B cell (primary cell): Measurements from ENCODE around the gene PATZ1. TPM values are rescaled to one million over a fixed set of nuclear protein-coding genes. Genes with fewer than 3 reads are reported as not detected.

Source experiments
- ATAC-seq: fragments of 200-7000 bp; cut with Tn5 transposase; one replicate; pipeline ENCODE4 v1.10.0; 2021; ENCODE audit warnings: low read depth, mild to moderate bottlenecking, moderate number of reproducible peaks, moderate library complexity
- CTCF ChIA-PET: fragments of 350-600 bp; sonication (Branson Sonifier 250); formaldehyde crosslinking; loops from one replicate; lab custom pipeline; 2021; ENCODE audit warnings: antibody characterized with exemption, inconsistent platforms; lab: Charles Lee
- POLR2A ChIA-PET: fragments of 350-600 bp; sonication (Branson Sonifier 250); formaldehyde crosslinking; loops from one replicate; lab custom pipeline; 2021; ENCODE audit warnings: antibody characterized with exemption; lab: Charles Lee
- DNase-seq: peaks from one replicate; pipeline ENCODE4 v3.0.0; 2013
- H2AFZ ChIP-seq: 2 replicates; pipeline ENCODE4 v1.6.1; 2012; ENCODE audit warnings: mild to moderate bottlenecking, low read depth, low read length; ENCODE audit not compliant: insufficient read depth, poor library complexity, severe bottlenecking
- H3K27ac ChIP-seq, 2 donors: 1 replicate in 1 of 2; 2 replicates in 1 of 2; pipeline ENCODE4 v1.5.1; 2012 to 2013; ENCODE audit warnings: low read length in 2 of 2, mild to moderate bottlenecking in 2 of 2, moderate library complexity in 1 of 2
- H3K27me3 ChIP-seq, 4 experiments: fragments of 200-600 bp in 1 of 4; sonication (generic) in 1 of 4; replicated peaks in 1 of 4; 1 replicate in 2 of 4; 2 replicates in 2 of 4; pipeline versions ENCODE4 v1.6.1 to v1.7.0; 2013 to 2016; ENCODE audit warnings: low read length in 3 of 4, mild to moderate bottlenecking in 2 of 4, mixed read lengths in 1 of 4, moderate library complexity in 1 of 4; ENCODE audit not compliant: insufficient read depth in 4 of 4, control insufficient read depth in 3 of 4; ENCODE audit errors: control extremely low read depth in 1 of 4
- H3K36me3 ChIP-seq, 2 experiments: replicated peaks in 1 of 2; 1 replicate in 1 of 2; 2 replicates in 1 of 2; pipeline versions ENCODE4 v1.6.1 to v1.7.1; 2013; ENCODE audit warnings: low read length in 1 of 2; ENCODE audit not compliant: insufficient read depth in 2 of 2, control insufficient read depth in 1 of 2; ENCODE audit errors: control extremely low read depth in 1 of 2, extremely low read depth in 1 of 2
- H3K4me1 ChIP-seq, 2 donors: fragments of 200-600 bp in 1 of 2; sonication (generic) in 1 of 2; 1 replicate in 1 of 2; 2 replicates in 1 of 2; pipeline versions ENCODE4 v1.5.1 to v1.6.1; 2013 to 2017; ENCODE audit warnings: low read length in 2 of 2; ENCODE audit not compliant: control insufficient read depth in 2 of 2, insufficient read depth in 2 of 2
- H3K4me2 ChIP-seq: replicated peaks from 2 replicates; pipeline ENCODE3; 2012; ENCODE audit warnings: mild to moderate bottlenecking, low read depth, low read length; ENCODE audit not compliant: poor library complexity, severe bottlenecking
- H3K4me3 ChIP-seq, 5 experiments: fragments of 200-600 bp in 1 of 5; sonication (generic) in 1 of 5; 1 replicate in 3 of 5; 2 replicates in 2 of 5; pipeline versions ENCODE4 v1.5.1 to v1.7.0; 2011 to 2016; ENCODE audit warnings: low read length in 4 of 5, mild to moderate bottlenecking in 4 of 5, low read depth in 2 of 5, control low read depth in 1 of 5, moderate library complexity in 1 of 5; ENCODE audit not compliant: insufficient read depth in 1 of 5; ENCODE audit errors: control extremely low read depth in 1 of 5, extremely low read depth in 1 of 5
- H3K79me2 ChIP-seq: fragments of 200-600 bp; sonication (generic); one replicate; pipeline ENCODE4 v1.6.0; 2016; ENCODE audit warnings: low read length; ENCODE audit not compliant: control insufficient read depth, insufficient read depth
- H3K9ac ChIP-seq: fragments of 200-600 bp; sonication (generic); 2 replicates; pipeline ENCODE4 v1.6.1; 2017; ENCODE audit warnings: mild to moderate bottlenecking, low read length, moderate library complexity
- H3K9me3 ChIP-seq, 3 donors: one replicate each; pipeline versions ENCODE4 v1.6.1 to v1.7.1; 2013; ENCODE audit warnings: low read length in 2 of 3; ENCODE audit not compliant: control insufficient read depth in 2 of 3, insufficient read depth in 1 of 3; ENCODE audit errors: control extremely low read depth in 1 of 3
- H4K20me1 ChIP-seq: 2 replicates; pipeline ENCODE4 v1.6.0; 2012; ENCODE audit warnings: mild to moderate bottlenecking, low read length; ENCODE audit not compliant: insufficient read depth, control insufficient read depth, poor library complexity, severe bottlenecking
- H3K27ac Mint-ChIP-seq: one replicate; pipeline ENCODE4 v1.8.0; 2021; ENCODE audit warnings: mixed read lengths
- H3K27me3 Mint-ChIP-seq: one replicate; pipeline ENCODE4 v1.8.0; 2021; ENCODE audit warnings: mixed read lengths
- H3K4me1 Mint-ChIP-seq: one replicate; pipeline ENCODE4 v1.8.0; 2021; ENCODE audit warnings: mixed read lengths
- H3K4me3 Mint-ChIP-seq: one replicate; pipeline ENCODE4 v1.8.0; 2021; ENCODE audit warnings: mixed read lengths
- H3K9me3 Mint-ChIP-seq: one replicate; pipeline ENCODE4 v1.8.0; 2022; ENCODE audit warnings: mixed read lengths; ENCODE audit not compliant: insufficient read depth
- EZH2 ChIP-seq: IDR thresholded peaks from 2 replicates; pipeline ENCODE4 v1.6.1; 2012; ENCODE audit warnings: borderline replicate concordance, low read depth, mild to moderate bottlenecking, moderate library complexity, low read length; ENCODE audit not compliant: insufficient read depth, poor library complexity, severe bottlenecking
- WGBS: methylation state at CpG from one replicate; pipeline ENCODE4 v1.1.5; 2013; ENCODE audit warnings: missing lambda C conversion rate; ENCODE audit not compliant: insufficient coverage; 5-methylcytosine and 5-hydroxymethylcytosine counted together
- intact Hi-C: fragments of 100-400 bp; cut with micrococcal nuclease; formaldehyde crosslinking; loops from one replicate; pipeline ENCODE4 v1.10.0; 2022
- polyA plus RNA-seq: library from polyadenylated mRNA; depleted of rRNA; stranded (reverse); fragments of >200 nt; gene quantifications from 2 replicates; pipeline ENCODE4 v1.2.3, GENCODE V29; 2012
- total RNA-seq, 2 donors: library from RNA; stranded (reverse); fragments of 120-200 nt in 1 of 2; gene quantifications; 1 replicate in 1 of 2; 2 replicates in 1 of 2; pipeline versions ENCODE4 v1.2.3 to v1.2.4, GENCODE V29; 2013 to 2022
- TF ChIP-seq, protein P1 (sequence below): fragments of 200-600 bp; IDR thresholded peaks from one replicate; pipeline ENCODE4 v1.8.0; 2022; ENCODE audit warnings: antibody characterized with exemption, mild to moderate bottlenecking

Gene PATZ1
- total and polyA plus RNA-seq, 2 donors (not counting 1 experiment from before 2014, with no cell fraction given): 35.1 to 47.4 TPM

GRCh38 chr22:31289344-31289743 is 56.8 kb downstream of the PATZ1 start:
- ATAC-seq (no peak), DNase-seq (no peak)
- Histone ChIP-seq H3K9ac (peak overlapping the region; percentile 99), H3K9me3 (no peaks in the 10 kb centered on the region), H3K4me1 (peaks cover 72 to 85% of the 10 kb centered on the region in 2 donors), H3K27me3 (no peaks in the 10 kb centered on the region), H3K79me2 (peaks cover 78% of the 10 kb centered on the region), H3K4me3 (peak overlapping the region in 4 of 5 experiments; percentile 72 to 95 (median 90)), H3K27ac (peak overlapping the region; percentile 99 to 100), H4K20me1 (peaks cover 5% of the 10 kb centered on the region), H2AFZ (no peak overlapping the region), H3K36me3 (peaks cover 7 to 44% of the 10 kb centered on the region in 2 experiments), H3K4me2 (peak overlapping the region; percentile 97)
- H3K27ac Mint-ChIP-seq: peak overlapping the region; percentile 100
- WGBS: 63% methylated on average over 10 of the region's 13 CpGs
- ChIA-PET POLR2A (interaction anchor here (0.9 to 2.6 kb wide), 3 partner anchors 55 to 109 kb away, joined by 3 to 18 read pairs (median 13); partner anchors contain the start of gene PATZ1), CTCF (interaction anchor here (0.7 to 18.7 kb wide), 5 partner anchors 17 to 78 kb away, joined by 3 to 208 read pairs (median 17); partner anchors contain the start of genes LIMK2 and PATZ1)
- no peaks in the 10 kb centered on the region for H3K27me3 Mint-ChIP-seq
- peak overlapping the region; percentile 97 for H3K4me3 Mint-ChIP-seq
- no peak for TF ChIP-seq EZH2
- TF ChIP-seq, protein P1, sequence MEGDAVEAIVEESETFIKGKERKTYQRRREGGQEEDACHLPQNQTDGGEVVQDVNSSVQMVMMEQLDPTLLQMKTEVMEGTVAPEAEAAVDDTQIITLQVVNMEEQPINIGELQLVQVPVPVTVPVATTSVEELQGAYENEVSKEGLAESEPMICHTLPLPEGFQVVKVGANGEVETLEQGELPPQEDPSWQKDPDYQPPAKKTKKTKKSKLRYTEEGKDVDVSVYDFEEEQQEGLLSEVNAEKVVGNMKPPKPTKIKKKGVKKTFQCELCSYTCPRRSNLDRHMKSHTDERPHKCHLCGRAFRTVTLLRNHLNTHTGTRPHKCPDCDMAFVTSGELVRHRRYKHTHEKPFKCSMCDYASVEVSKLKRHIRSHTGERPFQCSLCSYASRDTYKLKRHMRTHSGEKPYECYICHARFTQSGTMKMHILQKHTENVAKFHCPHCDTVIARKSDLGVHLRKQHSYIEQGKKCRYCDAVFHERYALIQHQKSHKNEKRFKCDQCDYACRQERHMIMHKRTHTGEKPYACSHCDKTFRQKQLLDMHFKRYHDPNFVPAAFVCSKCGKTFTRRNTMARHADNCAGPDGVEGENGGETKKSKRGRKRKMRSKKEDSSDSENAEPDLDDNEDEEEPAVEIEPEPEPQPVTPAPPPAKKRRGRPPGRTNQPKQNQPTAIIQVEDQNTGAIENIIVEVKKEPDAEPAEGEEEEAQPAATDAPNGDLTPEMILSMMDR: no peak
- H3K9me3 Mint-ChIP-seq: no peaks in the 10 kb centered on the region
- peaks cover 70% of the 10 kb centered on the region for H3K4me1 Mint-ChIP-seq
- intact Hi-C loops: no loop called here

GRCh38 chr22:31288496-31289240 is 57.5 kb downstream of the PATZ1 start:
- peak overlapping the region; percentile 99 to 100 for H3K27ac ChIP-seq
- peak; percentile 40 for DNase-seq
- Mint-ChIP-seq H3K4me1 (peaks cover 65% of the 10 kb centered on the region), H3K4me3 (peak overlapping the region; percentile 97), H3K27me3 (no peaks in the 10 kb centered on the region), H3K27ac (peak overlapping the region; percentile 100), H3K9me3 (no peaks in the 10 kb centered on the region)
- H3K9ac ChIP-seq: peak overlapping the region; percentile 99
- CTCF ChIA-PET: interaction anchor here (1.5 to 18.7 kb wide), 3 partner anchors 9 to 24 kb away, joined by 3 to 208 read pairs (median 67); no protein-coding TSS in a partner anchor
- H3K9me3 ChIP-seq: no peaks in the 10 kb centered on the region
- peak overlapping the region; percentile 97 for H3K4me2 ChIP-seq
- H3K36me3 ChIP-seq: peaks cover 8 to 50% of the 10 kb centered on the region in 2 experiments
- intact Hi-C loops: no loop called here
- peaks cover 66 to 81% of the 10 kb centered on the region in 2 donors for H3K4me1 ChIP-seq
- peaks cover 5% of the 10 kb centered on the region for H4K20me1 ChIP-seq
- no peak overlapping the region for H2AFZ ChIP-seq
- H3K79me2 ChIP-seq: peaks cover 75% of the 10 kb centered on the region
- peak overlapping the region in 3 of 5 experiments; percentile 0 to 85 (median 72) for H3K4me3 ChIP-seq
- ATAC-seq: no peak
- WGBS: 39% methylated on average over 4 of the region's 5 CpGs
- H3K27me3 ChIP-seq: no peaks in the 10 kb centered on the region
- TF ChIP-seq EZH2: no peak
- TF ChIP-seq, protein P1: no peak
- POLR2A ChIA-PET: interaction anchor here (0.9 to 2.6 kb wide), 2 partner anchors 56 to 110 kb away, joined by 3 to 13 read pairs; no protein-coding TSS in a partner anchor
